Keratinocyte (primary cell): ENCODE measurements around the gene ENTPD2. TPM values are rescaled to one million over a fixed set of nuclear protein-coding genes. Genes with fewer than 3 reads are reported as not detected.

Experiments used
- DNase-seq: peaks from one replicate; pipeline ENCODE4 v3.0.0-alpha.2; 2011; ENCODE audit warnings: low read depth, missing footprints, low spot score
- FAIRE-seq: peaks from 2 replicates; lab custom pipeline; 2011; peaks lifted over from hg19 to GRCh38; lab: Jason Lieb, UNC
- H2AFZ ChIP-seq: 2 replicates; pipeline ENCODE4 v1.6.0; 2012; ENCODE audit warnings: low read length, control low read depth, inconsistent platforms; ENCODE audit not compliant: control insufficient read depth
- H3K27ac ChIP-seq: 2 replicates; pipeline ENCODE4 v1.5.1; 2011; ENCODE audit warnings: low read length; ENCODE audit not compliant: control insufficient read depth, insufficient read depth
- H3K27me3 ChIP-seq: 3 replicates; pipeline ENCODE4 v1.6.0; 2011; ENCODE audit warnings: low read length; ENCODE audit not compliant: control insufficient read depth, insufficient read depth; ENCODE audit errors: extremely low read depth
- H3K36me3 ChIP-seq, 2 experiments: 2 replicates in 1 of 2; 3 replicates in 1 of 2; pipeline ENCODE4 v1.5.1; 2011; ENCODE audit warnings: low read length in 2 of 2, mild to moderate bottlenecking in 1 of 2; ENCODE audit not compliant: control insufficient read depth in 2 of 2, insufficient read depth in 2 of 2; ENCODE audit errors: extremely low read depth in 1 of 2
- H3K4me1 ChIP-seq: 3 replicates; pipeline ENCODE4 v1.5.1; 2011; ENCODE audit warnings: low read length; ENCODE audit not compliant: control insufficient read depth, insufficient read depth; ENCODE audit errors: extremely low read depth
- H3K4me2 ChIP-seq: 3 replicates; pipeline ENCODE4 v1.6.0; 2011; ENCODE audit warnings: low read depth, low read length; ENCODE audit not compliant: control insufficient read depth, insufficient read depth; ENCODE audit errors: extremely low read depth
- H3K4me3 ChIP-seq, 3 experiments: fragments of 200-600 bp in 1 of 3; sonication (generic) in 1 of 3; 2 replicates in 2 of 3; 3 replicates in 1 of 3; pipeline ENCODE4 v1.5.1; 2011 to 2016; ENCODE audit warnings: low read length in 3 of 3, mild to moderate bottlenecking in 3 of 3, control low read depth in 2 of 3, inconsistent platforms in 1 of 3, low read depth in 1 of 3, mixed read lengths in 1 of 3, mixed run types in 1 of 3, moderate library complexity in 1 of 3; ENCODE audit not compliant: control insufficient read depth in 2 of 3, insufficient read depth in 2 of 3; ENCODE audit errors: extremely low read depth in 1 of 3
- H3K79me2 ChIP-seq: 2 replicates; pipeline ENCODE4 v1.6.0; 2012; ENCODE audit warnings: low read length; ENCODE audit not compliant: control insufficient read depth, insufficient read depth
- H3K9ac ChIP-seq: 3 replicates; pipeline ENCODE4 v1.6.0; 2011; ENCODE audit warnings: low read length; ENCODE audit not compliant: control insufficient read depth, insufficient read depth; ENCODE audit errors: extremely low read depth
- H3K9me1 ChIP-seq: 3 replicates; pipeline ENCODE4 v1.6.0; 2011; ENCODE audit warnings: low read length; ENCODE audit not compliant: control insufficient read depth, insufficient read depth; ENCODE audit errors: extremely low read depth
- H3K9me3 ChIP-seq: 2 replicates; pipeline ENCODE4 v1.5.1; 2012; ENCODE audit warnings: low read depth, low read length; ENCODE audit not compliant: control insufficient read depth
- H4K20me1 ChIP-seq: 3 replicates; pipeline ENCODE4 v1.6.0; 2011; ENCODE audit warnings: low read length; ENCODE audit not compliant: control insufficient read depth, insufficient read depth; ENCODE audit errors: extremely low read depth
- CTCF ChIP-seq, 3 experiments: IDR thresholded peaks in 1 of 3; conservative IDR thresholded peaks in 1 of 3; optimal IDR thresholded peaks in 1 of 3; 2 replicates in 2 of 3; 3 replicates in 1 of 3; pipeline versions ENCODE3 to v1.5.1; 2011; ENCODE audit warnings: low read length in 3 of 3, mild to moderate bottlenecking in 3 of 3, moderate library complexity in 2 of 3, control low read depth in 1 of 3, inconsistent platforms in 1 of 3; ENCODE audit not compliant: insufficient read depth in 2 of 3; ENCODE audit errors: extremely low read depth in 1 of 3
- EZH2 ChIP-seq: IDR thresholded peaks from one replicate; pipeline ENCODE4 v1.6.1; 2012; ENCODE audit warnings: inconsistent platforms, mild to moderate bottlenecking, low read length, moderate library complexity
- dilution Hi-C: fragments of 300-500 bp; cut with MboI; formaldehyde crosslinking; loops from one replicate; pipeline ENCODE4 v1.7.0; 2020; ENCODE audit warnings: low sequenced_read_pairs; ENCODE audit not compliant: extremely low pct_ligation_motif_present
- polyA plus RNA-seq, 5 experiments: library from polyadenylated mRNA; depleted of rRNA in 3 of 5; stranded (reverse) in 3 of 5; stranded (forward) in 1 of 5; unstranded in 1 of 5; fragments of >200 nt; gene quantifications; 1 replicate in 1 of 5; 2 replicates in 3 of 5; 3 replicates in 1 of 5; pipeline versions ENCODE4 v1.2.1 to v1.2.3, GENCODE V29; 2011 to 2012; ENCODE audit warnings: missing spikeins in 2 of 5, low read depth in 1 of 5, low replicate concordance in 1 of 5

Gene ENTPD2
- polyA plus RNA-seq, 1 donor (not counting 4 experiments of a cell fraction or from before 2014, with no cell fraction given) = 0.52 TPM

GRCh38 chr9:137032858-137033257, 21.0 kb downstream of the ENTPD2 start:
- Histone ChIP-seq H3K4me1 (peaks cover 10% of the 10 kb centered on the region), H3K4me3 (no peak overlapping the region)

GRCh38 chr9:137031904-137032640, 21.8 kb downstream of the ENTPD2 start, which contains the start of gene FUT7:
FUT7 (minus strand) TSS chr9:137032088; CDS start chr9:137031991, 97 bp downstream.
- H3K4me2 ChIP-seq = no peak within 1 kb of the TSS
- dilution Hi-C loops = no loop called here
- H4K20me1 ChIP-seq = no peaks in the 10 kb centered on the region
- H3K9ac ChIP-seq = no peak within 1 kb of the TSS
- no peaks in the 10 kb centered on the region for H3K9me3 ChIP-seq
- peaks cover 10% of the 10 kb centered on the region for H3K4me1 ChIP-seq
- H3K4me3 ChIP-seq = no peak within 1 kb of the TSS
- no peaks in the 10 kb centered on the region for H3K9me1 ChIP-seq
- H2AFZ ChIP-seq = no peak within 1 kb of the TSS
- FAIRE-seq = no peak
- DNase-seq = no peak
- H3K36me3 ChIP-seq = no peaks in the 10 kb centered on the region
- no peaks in the 10 kb centered on the region for H3K79me2 ChIP-seq
- peaks cover 5% of the 10 kb centered on the region for H3K27me3 ChIP-seq
- H3K27ac ChIP-seq = no peak within 1 kb of the TSS
- TF ChIP-seq EZH2 (no peak), CTCF (optimal IDR thresholded peaks at IDR 0.05 in 1 of 3, IDR thresholded peaks at IDR 0.05 in 1 of 3, conservative IDR thresholded peaks at IDR 0.05 in 1 of 3; ENCODE audit: extremely low read depth in 1 of 3, insufficient read depth in 2 of 3, low read length in 3 of 3) (no peak)

More at GRCh38 chr9:137032858-137033257, 21.0 kb downstream of the ENTPD2 start:
- H3K9me3 ChIP-seq = no peaks in the 10 kb centered on the region
- no peak overlapping the region for H3K4me2 ChIP-seq
- H3K9ac ChIP-seq = no peak overlapping the region
- DNase-seq (no peak), FAIRE-seq (no peak)
- no peaks in the 10 kb centered on the region for H3K9me1 ChIP-seq
- no peak overlapping the region for H2AFZ ChIP-seq
- no peaks in the 10 kb centered on the region for H4K20me1 ChIP-seq
- no peaks in the 10 kb centered on the region for H3K36me3 ChIP-seq
- TF ChIP-seq CTCF (optimal IDR thresholded peaks at IDR 0.05 in 1 of 3, IDR thresholded peaks at IDR 0.05 in 1 of 3, conservative IDR thresholded peaks at IDR 0.05 in 1 of 3; ENCODE audit: extremely low read depth in 1 of 3, insufficient read depth in 2 of 3, low read length in 3 of 3) = no peak
- no peak for TF ChIP-seq EZH2
- no peaks in the 10 kb centered on the region for H3K27me3 ChIP-seq
- H3K27ac ChIP-seq = no peak overlapping the region
- dilution Hi-C loops = no loop called here
- H3K79me2 ChIP-seq = no peaks in the 10 kb centered on the region
